ENCODE data around the gene NIPAL3. TPM values are rescaled to one million over a fixed set of nuclear protein-coding genes. Genes with fewer than 3 reads are reported as not detected.

The NIPAL3 gene
- total and polyA plus RNA-seq, 2 donors (not counting 3 experiments of a cell fraction or from before 2014, with no cell fraction given), result 15.5 to 16.0 TPM

DNA sequence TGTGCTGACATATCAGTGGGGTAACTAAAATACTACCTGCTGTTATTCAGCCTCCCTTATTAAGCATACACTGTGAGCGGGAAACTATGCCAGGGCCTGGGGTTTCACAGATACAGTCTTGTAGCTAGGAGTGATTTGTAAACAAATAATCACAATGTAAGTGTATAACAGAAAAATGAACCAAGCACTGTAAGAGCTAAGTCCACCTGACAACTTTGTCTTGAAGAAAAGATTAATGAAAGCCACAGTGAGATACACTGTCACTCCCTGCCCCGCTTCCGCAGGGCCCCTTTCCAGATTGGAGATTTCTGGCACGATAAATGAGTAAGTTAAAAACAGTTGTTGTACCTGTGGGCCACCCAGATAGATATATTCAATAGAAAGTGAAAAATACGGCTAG lies 91.8 kb downstream of the NIPAL3 start:
- Histone ChIP-seq H3K79me2 (ENCODE audit: control insufficient read depth, insufficient read depth, low read length) (no peaks in the 10 kb centered on the region), H3K36me3 (ENCODE audit: control insufficient read depth in 2 of 2, extremely low read depth in 1 of 2, insufficient read depth in 2 of 2, low read length in 2 of 2) (no peaks in the 10 kb centered on the region), H3K27ac (ENCODE audit: insufficient read depth, low read depth, low read length) (no peak overlapping the region), H2AFZ (ENCODE audit: low read depth, low read length) (no peak overlapping the region), H3K27me3 (ENCODE audit: control insufficient read depth in 2 of 2, insufficient read depth in 2 of 2, low read length in 2 of 2) (peaks cover 4 to 8% of the 10 kb centered on the region in 2 experiments), H3K9ac (replicated peaks; ENCODE audit: extremely low read depth, insufficient read depth, low read length) (no peak overlapping the region), H3K9me3 (replicated peaks; ENCODE audit: control insufficient read depth, insufficient read depth, low read length) (no peaks in the 10 kb centered on the region), H3K4me1 (ENCODE audit: control insufficient read depth, extremely low read depth, insufficient read depth, low read length) (peaks cover 5% of the 10 kb centered on the region), H3K4me2 (ENCODE audit: insufficient read depth, low read length) (no peak overlapping the region), H3K4me3 (replicated peaks in 1 of 3; ENCODE audit: insufficient read depth in 1 of 3, low read depth in 1 of 3, low read length in 3 of 3) (no peak overlapping the region), H3K9me1 (replicated peaks; ENCODE audit: control insufficient read depth, extremely low read depth, insufficient read depth, low read length) (no peaks in the 10 kb centered on the region), H4K20me1 (replicated peaks; ENCODE audit: control insufficient read depth, extremely low read depth, insufficient read depth, low read length) (no peaks in the 10 kb centered on the region)
- no TSS peak for BruUV-seq (replicated peaks)
- ChIA-PET CTCF (interaction anchor here (1.8 kb wide), 1 partner anchor 20 kb away, joined by 4 read pairs; no protein-coding TSS in a partner anchor), POLR2A (no interaction called here)
- no peak for DNase-seq (ENCODE audit: low read depth, low spot score)
- FAIRE-seq, result no peak
- dilution Hi-C loops (cut with MboI; ENCODE audit: extremely low pct_ligation_motif_present, low sequenced_read_pairs), result no loop called here
- no peak for TF ChIP-seq JUN (IDR thresholded peaks at IDR 0.05; ENCODE audit: borderline replicate concordance, insufficient read depth, insufficient read length, low read depth)
- TF ChIP-seq, protein P1, sequence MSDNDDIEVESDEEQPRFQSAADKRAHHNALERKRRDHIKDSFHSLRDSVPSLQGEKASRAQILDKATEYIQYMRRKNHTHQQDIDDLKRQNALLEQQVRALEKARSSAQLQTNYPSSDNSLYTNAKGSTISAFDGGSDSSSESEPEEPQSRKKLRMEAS (IDR thresholded peaks at IDR 0.05; ENCODE audit: insufficient read depth, insufficient read length), result no peak
- TF ChIP-seq, protein P2, sequence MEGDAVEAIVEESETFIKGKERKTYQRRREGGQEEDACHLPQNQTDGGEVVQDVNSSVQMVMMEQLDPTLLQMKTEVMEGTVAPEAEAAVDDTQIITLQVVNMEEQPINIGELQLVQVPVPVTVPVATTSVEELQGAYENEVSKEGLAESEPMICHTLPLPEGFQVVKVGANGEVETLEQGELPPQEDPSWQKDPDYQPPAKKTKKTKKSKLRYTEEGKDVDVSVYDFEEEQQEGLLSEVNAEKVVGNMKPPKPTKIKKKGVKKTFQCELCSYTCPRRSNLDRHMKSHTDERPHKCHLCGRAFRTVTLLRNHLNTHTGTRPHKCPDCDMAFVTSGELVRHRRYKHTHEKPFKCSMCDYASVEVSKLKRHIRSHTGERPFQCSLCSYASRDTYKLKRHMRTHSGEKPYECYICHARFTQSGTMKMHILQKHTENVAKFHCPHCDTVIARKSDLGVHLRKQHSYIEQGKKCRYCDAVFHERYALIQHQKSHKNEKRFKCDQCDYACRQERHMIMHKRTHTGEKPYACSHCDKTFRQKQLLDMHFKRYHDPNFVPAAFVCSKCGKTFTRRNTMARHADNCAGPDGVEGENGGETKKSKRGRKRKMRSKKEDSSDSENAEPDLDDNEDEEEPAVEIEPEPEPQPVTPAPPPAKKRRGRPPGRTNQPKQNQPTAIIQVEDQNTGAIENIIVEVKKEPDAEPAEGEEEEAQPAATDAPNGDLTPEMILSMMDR (IDR thresholded peaks at IDR 0.05; ENCODE audit: extremely low read depth in 1 of 2, insufficient read depth in 1 of 2, low read depth in 1 of 2, low read length in 2 of 2), result no peak
- TF ChIP-seq FOS (IDR thresholded peaks at IDR 0.05; ENCODE audit: borderline replicate concordance, insufficient read depth, low read length), result no peak
- no peak for TF ChIP-seq MYC (IDR thresholded peaks at IDR 0.05; ENCODE audit: low read depth, low read length)
- TF ChIP-seq EZH2 (IDR thresholded peaks at IDR 0.05; ENCODE audit: borderline replicate concordance, low read depth, low read length, severe bottlenecking), result no peak
- no peak for TF ChIP-seq POLR2A (IDR thresholded peaks at IDR 0.05; ENCODE audit: low read depth, low read length)
- TF ChIP-seq GATA2 (IDR thresholded peaks at IDR 0.05; ENCODE audit: insufficient read depth, insufficient read length, low read depth, low read length), result no peak
- no peak for TF ChIP-seq POLR2AphosphoS5 (IDR thresholded peaks at IDR 0.05; ENCODE audit: insufficient read depth, low read depth, low read length)
- intact Hi-C loops (cut with micrococcal nuclease), result no loop called here
